Measurements from ENCODE around the gene AGPAT2. TPM values are rescaled to one million over a fixed set of nuclear protein-coding genes. Genes with fewer than 3 reads are reported as not detected.

Gene AGPAT2
- total RNA-seq, 2 donors from 2014 or later, result 33.4 to 39.8 TPM

- H3K27ac Mint-ChIP-seq, result no peak overlapping the region
- H3K27me3 Mint-ChIP-seq (ENCODE audit: insufficient read depth), result no peaks in the 10 kb centered on the region
- no peaks in the 10 kb centered on the region for H3K9me3 Mint-ChIP-seq
- H3K4me1 Mint-ChIP-seq, result peaks cover 15% of the 10 kb centered on the region
- peaks cover 37% of the 10 kb centered on the region for H3K36me3 Mint-ChIP-seq (ENCODE audit: low read depth)
- peaks cover 33% of the 10 kb centered on the region for H3K36me3 ChIP-seq (ENCODE audit: control insufficient read depth, insufficient read depth, low read length)
- H3K9ac ChIP-seq (ENCODE audit: extremely low read depth, low read length, poor library complexity, severe bottlenecking), result no peak overlapping the region
- 96 to 98% methylated on average over 27 to 32 of the region's 32 CpGs for WGBS, 2 experiments (ENCODE audit: insufficient coverage in 1 of 2, insufficient read length in 1 of 2)
- no peak for TF ChIP-seq CTCF (conservative IDR thresholded peaks at IDR 0.05)
- no peaks in the 10 kb centered on the region for H3K9me3 ChIP-seq (ENCODE audit: control insufficient read depth, low read length)
- H3K4me3 ChIP-seq (ENCODE audit: low read length), result no peak overlapping the region
- H3K4me1 ChIP-seq (ENCODE audit: control insufficient read depth, insufficient read depth, low read length), result peaks cover 6% of the 10 kb centered on the region
- no peak overlapping the region for H3K4me3 Mint-ChIP-seq
- H3K27me3 ChIP-seq (ENCODE audit: control insufficient read depth, insufficient read depth, low read length, poor library complexity, severe bottlenecking), result no peaks in the 10 kb centered on the region
- no peak overlapping the region for H3K27ac ChIP-seq (ENCODE audit: low read depth, low read length)
- DNase-seq, result no peak
These were observed 36.2 kb upstream of the AGPAT2 start for GRCh38 chr9:136723362-136723976.

- no peak for DNase-seq
- H3K4me1 Mint-ChIP-seq, result peaks cover 15% of the 10 kb centered on the region
- Histone ChIP-seq H3K9ac (ENCODE audit: extremely low read depth, low read length, poor library complexity, severe bottlenecking) (no peak overlapping the region), H3K36me3 (ENCODE audit: control insufficient read depth, insufficient read depth, low read length) (peaks cover 33% of the 10 kb centered on the region), H3K4me1 (ENCODE audit: control insufficient read depth, insufficient read depth, low read length) (peaks cover 6% of the 10 kb centered on the region), H3K9me3 (ENCODE audit: control insufficient read depth, low read length) (no peaks in the 10 kb centered on the region), H3K4me3 (ENCODE audit: low read length) (no peak overlapping the region), H3K27ac (ENCODE audit: low read depth, low read length) (no peak overlapping the region), H3K27me3 (ENCODE audit: control insufficient read depth, insufficient read depth, low read length, poor library complexity, severe bottlenecking) (no peaks in the 10 kb centered on the region)
- no peak overlapping the region for H3K27ac Mint-ChIP-seq
- no peaks in the 10 kb centered on the region for H3K27me3 Mint-ChIP-seq (ENCODE audit: insufficient read depth)
- no peak for TF ChIP-seq CTCF (conservative IDR thresholded peaks at IDR 0.05)
- no peak overlapping the region for H3K4me3 Mint-ChIP-seq
- WGBS, 2 experiments (ENCODE audit: insufficient coverage in 1 of 2, insufficient read length in 1 of 2), result 95 to 96% methylated on average over 19 to 24 of the region's 24 CpGs
- H3K9me3 Mint-ChIP-seq, result no peaks in the 10 kb centered on the region
- H3K36me3 Mint-ChIP-seq (ENCODE audit: low read depth), result peaks cover 37% of the 10 kb centered on the region
These were observed 35.7 kb upstream of the AGPAT2 start for GRCh38 chr9:136722969-136723356.

GRCh38 chr9:136722093-136722968, 35.1 kb upstream of the AGPAT2 start:
- H3K27ac Mint-ChIP-seq, result no peak overlapping the region
- TF ChIP-seq CTCF (conservative IDR thresholded peaks at IDR 0.05), result no peak
- 90 to 94% methylated on average over 20 to 31 of the region's 31 CpGs for WGBS, 2 experiments (ENCODE audit: insufficient coverage in 1 of 2, insufficient read length in 1 of 2)

More at GRCh38 chr9:136722093-136722968, 35.1 kb upstream of the AGPAT2 start:
- Mint-ChIP-seq H3K9me3 (no peaks in the 10 kb centered on the region), H3K4me3 (no peak overlapping the region), H3K4me1 (peaks cover 15% of the 10 kb centered on the region), H3K27me3 (ENCODE audit: insufficient read depth) (no peaks in the 10 kb centered on the region), H3K36me3 (ENCODE audit: low read depth) (peaks cover 37% of the 10 kb centered on the region)
- no peaks in the 10 kb centered on the region for H3K27me3 ChIP-seq (ENCODE audit: control insufficient read depth, insufficient read depth, low read length, poor library complexity, severe bottlenecking)
- peaks cover 33% of the 10 kb centered on the region for H3K36me3 ChIP-seq (ENCODE audit: control insufficient read depth, insufficient read depth, low read length)
- H3K9ac ChIP-seq (ENCODE audit: extremely low read depth, low read length, poor library complexity, severe bottlenecking), result no peak overlapping the region
- H3K9me3 ChIP-seq (ENCODE audit: control insufficient read depth, low read length), result no peaks in the 10 kb centered on the region
- H3K4me1 ChIP-seq (ENCODE audit: control insufficient read depth, insufficient read depth, low read length), result peaks cover 6% of the 10 kb centered on the region
- no peak overlapping the region for H3K27ac ChIP-seq (ENCODE audit: low read depth, low read length)
- H3K4me3 ChIP-seq (ENCODE audit: low read length), result no peak overlapping the region
- DNase-seq, result peak; percentile 62

Data from endodermal cell (in vitro differentiated cells).